ENCODE data around the gene BIRC7.

DNA sequence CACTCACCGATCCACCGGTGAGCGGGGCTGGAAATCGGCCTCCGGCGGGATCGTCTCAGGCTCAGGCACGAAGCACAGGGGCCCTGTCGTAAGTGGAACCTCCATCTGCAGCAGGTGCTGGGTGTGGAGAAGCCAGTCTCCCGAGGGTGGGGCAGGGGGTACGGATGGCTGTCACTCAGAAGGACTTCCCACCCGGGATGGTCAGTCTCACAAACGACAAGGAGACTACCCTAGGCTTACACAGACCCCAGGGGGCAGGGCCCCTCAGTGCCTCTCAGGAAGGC, 47.6 kb upstream of the BIRC7 start:
- TF ChIP-seq POLR2A (IDR thresholded peaks at IDR 0.05; ENCODE audit: low read depth, low read length), result no peak
- no peak for TF ChIP-seq POLR2AphosphoS5 (IDR thresholded peaks at IDR 0.05; ENCODE audit: low read depth, low read length)
- TF ChIP-seq TAF1 (IDR thresholded peaks at IDR 0.05; ENCODE audit: borderline replicate concordance, low read depth, low read length), result no peak
